T-cell (primary cell): ENCODE results near the gene WDR70. TPM values are rescaled to one million over a fixed set of nuclear protein-coding genes. Genes with fewer than 3 reads are reported as not detected.

Experiments used
- ATAC-seq, 4 experiments: fragments of 200-7000 bp in 3 of 4; fragments of 150-1000 bp in 1 of 4; cut with Tn5 transposase; replicated peaks in 1 of 4; 1 replicate in 3 of 4; 2 replicates in 1 of 4; pipeline ENCODE4 v1.10.0; 2021; ENCODE audit warnings: moderate library complexity in 3 of 4, mild to moderate bottlenecking in 2 of 4, moderate number of reproducible peaks in 1 of 4
- CTCF ChIA-PET, 2 donors: fragments of 300-600 bp; sonication (Branson Sonifier 250); formaldehyde crosslinking; loops; one replicate each; lab custom pipeline; 2022; ENCODE audit warnings: antibody characterized with exemption in 2 of 2; lab: Charles Lee
- POLR2A ChIA-PET, 2 donors: fragments of 300-600 bp; sonication (Branson Sonifier 250); formaldehyde crosslinking; loops; one replicate each; lab custom pipeline; 2022; ENCODE audit warnings: antibody characterized with exemption in 2 of 2; lab: Charles Lee
- DNase-seq, 35 experiments: peaks; one replicate each; pipeline versions ENCODE4 v3.0.0 to v3.0.0-alpha.2; 2013 to 2023
- H3K27ac ChIP-seq: one replicate; pipeline ENCODE4 v1.5.1; 2013; ENCODE audit warnings: low read length
- H3K27me3 ChIP-seq, 2 experiments: replicated peaks in 1 of 2; 1 replicate in 1 of 2; 2 replicates in 1 of 2; pipeline versions ENCODE4 v1.6.1 to v1.7.0; 2013; ENCODE audit warnings: low read length in 1 of 2, mixed read lengths in 1 of 2; ENCODE audit not compliant: control insufficient read depth in 2 of 2, insufficient read depth in 2 of 2; ENCODE audit errors: extremely low read depth in 1 of 2
- H3K36me3 ChIP-seq, 2 donors: 1 replicate in 1 of 2; 2 replicates in 1 of 2; pipeline versions ENCODE4 v1.6.1 to v1.7.0; 2013; ENCODE audit warnings: low read length in 1 of 2; ENCODE audit not compliant: control insufficient read depth in 2 of 2, insufficient read depth in 1 of 2; ENCODE audit errors: extremely low read depth in 1 of 2
- H3K4me1 ChIP-seq, 2 experiments: 1 replicate in 1 of 2; 2 replicates in 1 of 2; pipeline versions ENCODE4 v1.6.1 to v1.7.0; 2013; ENCODE audit warnings: low read length in 2 of 2, mixed read lengths in 1 of 2; ENCODE audit not compliant: insufficient read depth in 2 of 2, control insufficient read depth in 1 of 2; ENCODE audit errors: extremely low read depth in 1 of 2
- H3K4me3 ChIP-seq, 2 donors: 1 replicate in 1 of 2; 2 replicates in 1 of 2; pipeline versions ENCODE4 v1.5.1 to v1.7.0; 2013; ENCODE audit warnings: mild to moderate bottlenecking in 2 of 2, low read length in 1 of 2, moderate library complexity in 1 of 2; ENCODE audit not compliant: control insufficient read depth in 1 of 2; ENCODE audit errors: extremely low read depth in 1 of 2
- H3K9me3 ChIP-seq: 2 replicates; pipeline ENCODE4 v1.7.0; 2013
- H3K27ac Mint-ChIP-seq, 2 donors: one replicate each; pipeline ENCODE4 v1.8.0; 2020 to 2021; ENCODE audit warnings: mild to moderate bottlenecking in 2 of 2, mixed read lengths in 2 of 2
- H3K27me3 Mint-ChIP-seq, 2 donors: one replicate each; pipeline ENCODE4 v1.8.0; 2021 to 2022; ENCODE audit warnings: mixed read lengths in 2 of 2
- H3K36me3 Mint-ChIP-seq: one replicate; pipeline ENCODE4 v1.8.0; 2021; ENCODE audit warnings: mixed read lengths
- H3K4me1 Mint-ChIP-seq, 3 donors: one replicate each; pipeline ENCODE4 v1.8.0; 2020 to 2022; ENCODE audit warnings: mixed read lengths in 3 of 3, mild to moderate bottlenecking in 1 of 3
- H3K4me3 Mint-ChIP-seq, 3 donors: one replicate each; pipeline ENCODE4 v1.8.0; 2020 to 2022; ENCODE audit warnings: mild to moderate bottlenecking in 3 of 3, mixed read lengths in 3 of 3, moderate library complexity in 3 of 3
- H3K9me3 Mint-ChIP-seq, 3 donors: one replicate each; pipeline ENCODE4 v1.8.0; 2020 to 2022; ENCODE audit warnings: mixed read lengths in 3 of 3
- WGBS: methylation state at CpG from one replicate; pipeline ENCODE4 v1.1.5; 2013; ENCODE audit warnings: missing lambda C conversion rate; ENCODE audit not compliant: insufficient coverage; 5-methylcytosine and 5-hydroxymethylcytosine counted together
- total RNA-seq, 35 experiments: library from RNA in 6 of 35; stranded (reverse) in 6 of 35; fragments of 120-200 nt in 1 of 35; gene quantifications; one replicate each; pipeline versions ENCODE4 v1.2.1 to v1.2.4 and lab custom pipeline; 2013 to 2026

Gene WDR70
- total RNA-seq, 5 donors from 2014 or later (not counting 1 experiment from before 2014, with no cell fraction given): 30.1 to 44.6 (median 37.5) TPM

DNA sequence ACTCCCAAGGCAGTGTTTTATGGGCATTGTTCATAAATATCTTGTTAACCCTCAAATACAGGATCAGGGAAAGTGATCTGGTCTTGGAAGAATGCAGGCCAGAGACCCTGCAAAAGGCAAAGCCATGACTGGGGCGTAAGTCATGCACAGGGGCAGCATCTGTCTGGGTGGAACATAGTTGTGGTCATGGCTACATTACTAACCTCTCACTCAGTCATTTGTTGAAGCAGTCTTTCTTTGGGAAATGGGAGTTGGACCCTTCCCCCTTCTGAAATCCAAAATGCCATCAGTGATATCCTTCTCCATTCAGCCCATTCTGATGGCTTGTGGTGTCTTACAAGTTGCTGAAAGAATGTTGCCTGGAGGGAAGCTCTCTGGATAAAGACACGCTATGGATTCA is 392.6 kb downstream of the WDR70 start:
- ChIA-PET POLR2A (no interaction called here), CTCF (no interaction called here)
- peaks cover 2% of the 10 kb centered on the region for H3K9me3 ChIP-seq
- no CpG with 5 or more reads among the region's 2 CpGs for WGBS
- Mint-ChIP-seq H3K36me3 (peaks cover 3% of the 10 kb centered on the region), H3K27ac (no peak overlapping the region), H3K9me3 (peaks cover 4 to 19% (median 10%) of the 10 kb centered on the region in 3 donors), H3K4me3 (no peak overlapping the region), H3K27me3 (peaks cover 2 to 9% of the 10 kb centered on the region in 2 donors), H3K4me1 (no peaks in the 10 kb centered on the region)
- H3K27me3 ChIP-seq: no peaks in the 10 kb centered on the region
- no peak overlapping the region for H3K4me3 ChIP-seq
- no peaks in the 10 kb centered on the region for H3K4me1 ChIP-seq
- H3K27ac ChIP-seq: no peak overlapping the region
- H3K36me3 ChIP-seq: no peaks in the 10 kb centered on the region
- DNase-seq (no peak), ATAC-seq (no peak)

DNA sequence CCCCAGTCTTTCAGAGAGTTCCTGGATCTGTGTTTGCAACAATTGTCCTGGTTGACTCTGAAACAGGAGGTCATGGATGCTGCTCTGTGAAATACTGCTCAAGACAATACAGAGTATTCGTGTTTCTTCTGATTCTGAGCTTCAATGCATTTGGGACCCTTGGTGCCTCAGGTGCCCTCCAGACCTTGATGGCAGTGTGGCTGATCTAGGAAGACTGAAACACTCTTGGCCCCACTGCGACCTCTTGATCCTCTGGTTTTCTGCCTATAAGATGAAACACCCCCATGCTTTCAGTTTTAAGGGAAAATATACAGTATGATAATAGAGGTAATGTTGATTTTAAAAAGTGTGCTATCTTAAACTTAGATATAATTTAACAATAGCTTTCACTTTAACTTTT is 393.1 kb downstream of the WDR70 start:
- Mint-ChIP-seq H3K4me3 (no peak overlapping the region), H3K27me3 (peaks cover 2 to 9% of the 10 kb centered on the region in 2 donors), H3K9me3 (peaks cover 4 to 19% (median 10%) of the 10 kb centered on the region in 3 donors), H3K36me3 (peaks cover 3% of the 10 kb centered on the region), H3K27ac (no peak overlapping the region), H3K4me1 (no peaks in the 10 kb centered on the region)
- 71% methylated on average over 1 of the region's 2 CpGs for WGBS
- no peaks in the 10 kb centered on the region for H3K27me3 ChIP-seq
- no peak overlapping the region for H3K4me3 ChIP-seq
- H3K36me3 ChIP-seq: no peaks in the 10 kb centered on the region
- no peaks in the 10 kb centered on the region for H3K4me1 ChIP-seq
- H3K9me3 ChIP-seq: peaks cover 2% of the 10 kb centered on the region
- DNase-seq: no peak
- ChIA-PET POLR2A (no interaction called here), CTCF (no interaction called here)
- no peak for ATAC-seq
- no peak overlapping the region for H3K27ac ChIP-seq

DNA sequence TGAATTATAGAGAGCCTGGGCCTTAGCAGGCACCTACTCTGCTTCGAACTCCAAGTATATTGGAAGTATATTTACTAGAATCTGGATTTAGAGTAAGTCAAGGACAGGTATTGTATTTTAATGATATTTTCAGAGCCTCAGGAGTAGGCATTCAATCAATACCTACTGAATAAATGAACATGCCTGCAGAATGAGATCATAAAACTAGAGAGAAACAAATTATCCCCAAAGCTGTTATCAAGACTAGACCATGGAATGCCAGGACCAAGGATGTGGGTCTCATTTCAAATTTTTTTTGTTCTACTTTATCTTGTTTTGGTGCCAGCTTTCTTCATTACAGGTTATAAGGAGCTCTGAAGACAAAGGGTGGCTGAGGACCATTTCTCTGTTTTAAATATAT is 394.7 kb downstream of the WDR70 start:
- peaks cover 2 to 9% of the 10 kb centered on the region in 2 donors for H3K27me3 Mint-ChIP-seq
- H3K27me3 ChIP-seq: no peaks in the 10 kb centered on the region
- POLR2A ChIA-PET: no interaction called here
- peaks cover 4 to 19% (median 10%) of the 10 kb centered on the region in 3 donors for H3K9me3 Mint-ChIP-seq
- DNase-seq: no peak
- no CpG with 5 or more reads among the region's 1 CpG for WGBS
- CTCF ChIA-PET: no interaction called here
- H3K4me3 ChIP-seq: no peak overlapping the region
- no peak overlapping the region for H3K4me3 Mint-ChIP-seq
- no peaks in the 10 kb centered on the region for H3K4me1 ChIP-seq
- peaks cover 2% of the 10 kb centered on the region for H3K9me3 ChIP-seq
- no peak for ATAC-seq
- no peak overlapping the region for H3K27ac Mint-ChIP-seq
- H3K36me3 ChIP-seq: no peaks in the 10 kb centered on the region
- peaks cover 3% of the 10 kb centered on the region for H3K36me3 Mint-ChIP-seq
- no peaks in the 10 kb centered on the region for H3K4me1 Mint-ChIP-seq
- H3K27ac ChIP-seq: no peak overlapping the region

DNA sequence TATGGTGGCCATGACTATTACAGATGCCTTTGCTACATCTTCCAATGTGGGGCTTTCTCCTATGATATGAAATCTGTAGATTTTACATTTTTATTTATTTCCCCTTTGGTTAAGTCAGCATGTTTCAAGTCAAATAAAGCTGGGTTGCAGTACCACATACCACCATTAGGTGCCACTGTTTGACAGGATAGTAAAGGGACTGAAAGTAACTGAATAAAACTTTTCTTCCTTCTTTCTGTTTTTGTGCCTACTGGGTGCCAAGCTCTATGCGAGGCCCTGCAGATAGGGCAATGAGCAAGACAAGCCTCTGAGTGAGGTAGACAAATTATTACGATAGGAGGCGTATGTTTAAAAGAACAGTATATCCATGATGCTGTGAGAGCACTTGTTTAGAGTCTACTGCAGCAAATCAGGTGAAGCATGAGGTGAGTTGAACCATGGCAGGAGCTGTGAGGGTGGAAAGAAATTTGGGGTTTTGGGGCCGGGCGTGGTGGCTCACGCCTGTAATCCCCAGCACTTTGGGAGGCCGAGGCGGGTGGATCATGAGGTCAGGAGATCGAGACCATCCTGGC is 395.9 kb downstream of the WDR70 start:
- Histone ChIP-seq H3K4me1 (no peaks in the 10 kb centered on the region), H3K4me3 (no peak overlapping the region), H3K27ac (no peak overlapping the region), H3K36me3 (no peaks in the 10 kb centered on the region), H3K27me3 (no peaks in the 10 kb centered on the region), H3K9me3 (peaks cover 2% of the 10 kb centered on the region)
- no peaks in the 10 kb centered on the region for H3K4me1 Mint-ChIP-seq
- WGBS: 97% methylated on average over 8 of the region's 9 CpGs
- no peak overlapping the region for H3K4me3 Mint-ChIP-seq
- peaks cover 3% of the 10 kb centered on the region for H3K36me3 Mint-ChIP-seq
- peaks cover 2% of the 10 kb centered on the region in 2 donors for H3K27me3 Mint-ChIP-seq
- ATAC-seq (no peak), DNase-seq (peak in 3 of 35 experiments; percentile 2 to 7 (median 6))
- ChIA-PET POLR2A (no interaction called here), CTCF (interaction anchor here in 1 of 2 donors (0.6 kb wide), 1 partner anchor 17 kb away, joined by 3 read pairs; no protein-coding TSS in a partner anchor)
- peaks cover 4 to 19% (median 10%) of the 10 kb centered on the region in 3 donors for H3K9me3 Mint-ChIP-seq
- no peak overlapping the region for H3K27ac Mint-ChIP-seq

DNA sequence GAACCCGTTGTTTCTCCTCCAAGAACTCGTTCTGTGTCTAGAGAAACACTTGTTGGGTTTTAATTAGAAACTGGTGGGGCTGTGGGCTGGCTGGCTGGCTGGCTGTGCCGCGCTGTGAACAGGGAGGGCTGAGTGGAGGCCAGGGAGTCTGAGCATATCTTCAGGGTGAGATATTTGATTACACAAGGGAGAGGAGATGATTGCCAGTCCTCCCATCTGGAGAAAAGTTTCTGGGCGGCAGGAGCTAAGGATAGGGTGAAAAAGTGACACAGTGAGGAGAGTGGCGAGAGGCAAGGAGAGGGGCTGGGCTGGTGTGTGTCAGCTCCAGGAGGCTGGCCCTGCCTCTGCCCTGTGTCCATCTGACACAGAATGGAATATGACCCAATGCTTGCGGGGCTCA is 397.7 kb downstream of the WDR70 start:
- peaks cover 2% of the 10 kb centered on the region for H3K9me3 ChIP-seq
- ChIA-PET CTCF (no interaction called here), POLR2A (no interaction called here)
- DNase-seq (no peak), ATAC-seq (no peak)
- H3K36me3 ChIP-seq: no peaks in the 10 kb centered on the region
- H3K36me3 Mint-ChIP-seq: peaks cover 3% of the 10 kb centered on the region
- 72% methylated on average over 6 of the region's 7 CpGs for WGBS
- no peak overlapping the region for H3K27ac ChIP-seq
- H3K4me1 ChIP-seq: no peaks in the 10 kb centered on the region
- H3K9me3 Mint-ChIP-seq: peaks cover 4 to 19% (median 10%) of the 10 kb centered on the region in 3 donors
- no peak overlapping the region for H3K4me3 Mint-ChIP-seq
- no peaks in the 10 kb centered on the region for H3K4me1 Mint-ChIP-seq
- no peaks in the 10 kb centered on the region for H3K27me3 ChIP-seq
- no peak overlapping the region for H3K4me3 ChIP-seq
- no peak overlapping the region for H3K27ac Mint-ChIP-seq
- no peaks in the 10 kb centered on the region for H3K27me3 Mint-ChIP-seq

DNA sequence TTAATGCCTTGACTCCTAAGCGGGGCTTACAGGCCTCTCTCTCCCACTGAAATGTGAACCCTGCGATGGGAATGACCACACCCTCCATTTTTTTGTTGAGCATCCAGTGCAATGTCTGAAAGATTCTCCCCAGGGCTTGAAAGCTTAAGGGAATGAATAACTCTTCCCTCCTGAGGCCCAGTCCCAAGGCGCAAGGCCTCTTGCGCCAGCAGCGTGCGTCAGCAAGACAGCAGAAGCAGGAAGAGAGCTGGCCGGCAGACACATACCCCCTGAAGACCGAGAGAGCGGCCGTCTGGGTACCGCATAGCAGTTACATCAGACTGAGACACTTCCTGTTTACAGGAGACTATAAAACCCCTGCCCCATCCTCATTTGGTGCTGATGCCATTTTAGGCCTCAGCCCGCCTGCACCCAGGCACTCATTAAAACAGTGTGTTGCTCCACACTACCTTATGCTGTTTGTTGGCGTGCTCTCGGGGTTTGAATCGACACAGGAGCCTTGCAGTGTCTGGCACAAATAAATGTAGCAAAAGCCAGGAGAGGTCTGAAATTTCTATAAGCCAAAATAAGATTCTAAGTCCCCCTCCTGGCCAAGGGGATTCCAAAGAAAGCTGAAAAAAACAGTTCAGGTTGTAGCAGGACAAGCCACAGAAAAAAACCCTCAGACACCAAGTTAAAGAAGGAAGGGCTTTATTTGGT is 398.5 kb downstream of the WDR70 start:
- DNase-seq: no peak
- Histone ChIP-seq H3K4me1 (no peaks in the 10 kb centered on the region), H3K9me3 (peaks cover 2% of the 10 kb centered on the region), H3K27ac (no peak overlapping the region), H3K27me3 (no peaks in the 10 kb centered on the region), H3K4me3 (no peak overlapping the region), H3K36me3 (no peaks in the 10 kb centered on the region)
- Mint-ChIP-seq H3K9me3 (peaks cover 4 to 19% (median 8%) of the 10 kb centered on the region in 3 donors), H3K27ac (no peak overlapping the region), H3K36me3 (peaks cover 3% of the 10 kb centered on the region), H3K4me1 (no peaks in the 10 kb centered on the region), H3K27me3 (no peaks in the 10 kb centered on the region), H3K4me3 (no peak overlapping the region)
- ATAC-seq: no peak
- ChIA-PET CTCF (no interaction called here), POLR2A (no interaction called here)
- WGBS: 100% methylated on average over 10 of the region's 15 CpGs
